Neural cell (in vitro differentiated cells): ENCODE results near the gene PFKM.

Experiments used
- EP300 ChIP-seq: fragments of 450-650 bp; conservative IDR thresholded peaks from 2 replicates; pipeline ENCODE4 v1.6.1; 2014; ENCODE audit warnings: antibody characterized with exemption, mild to moderate bottlenecking, moderate library complexity; ENCODE audit not compliant: poor library complexity, severe bottlenecking
- EZH2 ChIP-seq: fragments of 200-600, 300-800 bp; shearing (Covaris generic), sonication (generic); IDR thresholded peaks from 2 replicates; pipeline ENCODE4 v1.6.1; 2014; ENCODE audit warnings: antibody characterized with exemption, low read length, borderline replicate concordance, mild to moderate bottlenecking; ENCODE audit not compliant: insufficient read depth, poor library complexity, severe bottlenecking
- MXI1 ChIP-seq: fragments of 450-650 bp; conservative IDR thresholded peaks from 2 replicates; pipeline ENCODE4 v1.6.1; 2014; ENCODE audit warnings: antibody characterized with exemption, mild to moderate bottlenecking; ENCODE audit not compliant: poor library complexity, severe bottlenecking
- POLR2AphosphoS5 ChIP-seq: IDR thresholded peaks from 2 replicates; pipeline ENCODE4 v1.6.1; 2012
- RAD21 ChIP-seq: fragments of 450-650 bp; conservative IDR thresholded peaks from 2 replicates; pipeline ENCODE4 v1.6.1; 2014; ENCODE audit warnings: antibody characterized with exemption, mild to moderate bottlenecking, moderate library complexity
- SMC3 ChIP-seq: fragments of 450-650 bp; conservative IDR thresholded peaks from 2 replicates; pipeline ENCODE4 v1.6.1; 2014; ENCODE audit warnings: antibody characterized with exemption, mild to moderate bottlenecking, moderate library complexity; ENCODE audit not compliant: poor library complexity
- TAF1 ChIP-seq: IDR thresholded peaks from 2 replicates; pipeline ENCODE4 v1.6.1; 2012; ENCODE audit warnings: low read depth
- TF ChIP-seq, protein P1 (sequence below): fragments of 450-650 bp; IDR thresholded peaks from 2 replicates; pipeline ENCODE4 v1.5.1; 2014; ENCODE audit warnings: antibody characterized with exemption, mild to moderate bottlenecking, moderate library complexity; ENCODE audit not compliant: poor library complexity, severe bottlenecking

DNA sequence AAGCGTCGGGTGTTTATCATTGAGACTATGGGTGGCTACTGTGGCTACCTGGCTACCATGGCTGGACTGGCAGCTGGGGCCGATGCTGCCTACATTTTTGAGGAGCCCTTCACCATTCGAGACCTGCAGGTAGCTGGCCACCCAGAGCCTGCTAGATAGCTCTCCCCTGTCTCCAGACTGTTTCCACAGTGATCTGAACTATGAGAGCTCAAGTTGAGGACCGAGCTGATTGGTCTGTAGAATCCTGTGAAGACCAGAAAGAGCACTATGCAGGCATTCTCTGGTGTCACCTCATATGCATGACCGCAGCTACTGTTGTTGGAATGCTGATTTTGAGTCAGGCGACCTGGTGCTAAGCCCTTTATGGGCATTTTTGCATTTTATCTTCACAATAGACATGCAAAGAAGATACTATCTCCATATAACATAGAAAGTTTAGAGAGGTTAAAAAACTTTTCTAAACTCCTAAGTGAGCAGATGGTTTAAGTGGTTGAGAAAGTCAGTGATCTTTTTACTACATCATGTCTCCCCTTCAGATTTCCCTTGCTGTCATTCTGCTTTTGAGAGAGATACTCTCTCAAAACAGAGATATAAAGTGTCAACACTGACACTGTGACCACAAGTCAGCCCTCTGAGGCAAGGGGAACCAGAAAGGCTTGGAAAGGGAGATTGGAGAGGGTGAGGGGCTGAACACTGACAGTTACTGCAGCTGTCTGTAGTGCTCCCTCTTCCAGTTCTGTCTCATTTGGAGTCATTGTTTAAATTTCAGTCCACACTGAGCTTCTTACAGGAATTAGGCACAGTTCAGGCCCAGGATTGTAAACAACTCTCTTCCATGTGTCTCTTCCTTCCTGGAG lies 23.9 kb downstream of the PFKM start:
- TF ChIP-seq EZH2 (no peak), POLR2AphosphoS5 (no peak), MXI1 (no peak), EP300 (no peak), SMC3 (no peak), TAF1 (no peak), RAD21 (no peak)
- TF ChIP-seq, protein P1, sequence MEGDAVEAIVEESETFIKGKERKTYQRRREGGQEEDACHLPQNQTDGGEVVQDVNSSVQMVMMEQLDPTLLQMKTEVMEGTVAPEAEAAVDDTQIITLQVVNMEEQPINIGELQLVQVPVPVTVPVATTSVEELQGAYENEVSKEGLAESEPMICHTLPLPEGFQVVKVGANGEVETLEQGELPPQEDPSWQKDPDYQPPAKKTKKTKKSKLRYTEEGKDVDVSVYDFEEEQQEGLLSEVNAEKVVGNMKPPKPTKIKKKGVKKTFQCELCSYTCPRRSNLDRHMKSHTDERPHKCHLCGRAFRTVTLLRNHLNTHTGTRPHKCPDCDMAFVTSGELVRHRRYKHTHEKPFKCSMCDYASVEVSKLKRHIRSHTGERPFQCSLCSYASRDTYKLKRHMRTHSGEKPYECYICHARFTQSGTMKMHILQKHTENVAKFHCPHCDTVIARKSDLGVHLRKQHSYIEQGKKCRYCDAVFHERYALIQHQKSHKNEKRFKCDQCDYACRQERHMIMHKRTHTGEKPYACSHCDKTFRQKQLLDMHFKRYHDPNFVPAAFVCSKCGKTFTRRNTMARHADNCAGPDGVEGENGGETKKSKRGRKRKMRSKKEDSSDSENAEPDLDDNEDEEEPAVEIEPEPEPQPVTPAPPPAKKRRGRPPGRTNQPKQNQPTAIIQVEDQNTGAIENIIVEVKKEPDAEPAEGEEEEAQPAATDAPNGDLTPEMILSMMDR, result no peak
